Measurements from ENCODE around the gene ZNF512B.

GRCh38 chr20:63940472-63941266, 29.1 kb downstream of the ZNF512B start:
- TF ChIP-seq, protein P1, sequence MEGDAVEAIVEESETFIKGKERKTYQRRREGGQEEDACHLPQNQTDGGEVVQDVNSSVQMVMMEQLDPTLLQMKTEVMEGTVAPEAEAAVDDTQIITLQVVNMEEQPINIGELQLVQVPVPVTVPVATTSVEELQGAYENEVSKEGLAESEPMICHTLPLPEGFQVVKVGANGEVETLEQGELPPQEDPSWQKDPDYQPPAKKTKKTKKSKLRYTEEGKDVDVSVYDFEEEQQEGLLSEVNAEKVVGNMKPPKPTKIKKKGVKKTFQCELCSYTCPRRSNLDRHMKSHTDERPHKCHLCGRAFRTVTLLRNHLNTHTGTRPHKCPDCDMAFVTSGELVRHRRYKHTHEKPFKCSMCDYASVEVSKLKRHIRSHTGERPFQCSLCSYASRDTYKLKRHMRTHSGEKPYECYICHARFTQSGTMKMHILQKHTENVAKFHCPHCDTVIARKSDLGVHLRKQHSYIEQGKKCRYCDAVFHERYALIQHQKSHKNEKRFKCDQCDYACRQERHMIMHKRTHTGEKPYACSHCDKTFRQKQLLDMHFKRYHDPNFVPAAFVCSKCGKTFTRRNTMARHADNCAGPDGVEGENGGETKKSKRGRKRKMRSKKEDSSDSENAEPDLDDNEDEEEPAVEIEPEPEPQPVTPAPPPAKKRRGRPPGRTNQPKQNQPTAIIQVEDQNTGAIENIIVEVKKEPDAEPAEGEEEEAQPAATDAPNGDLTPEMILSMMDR (IDR thresholded peaks at IDR 0.05; ENCODE audit: low read length): no peak
- no peak for TF ChIP-seq EZH2phosphoT487 (IDR thresholded peaks at IDR 0.05; ENCODE audit: low read length)

Measured in MM.1S (cell line).